Stimulated activated CD4-positive, alpha-beta T cell treated with anti-CD3 and anti-CD28 coated beads, Interleukin-1b, Interleukin-23, amount 100 ng/mL, for 48 hours (primary cell): Measurements from ENCODE around the gene FABP7.
"Not testable (repeated sequence)": the region's sequence is repeated elsewhere in the genome, so short reads cannot be mapped to it uniquely, and the experiment has no call there.

Experiments
- DNase-seq: peaks from one replicate; pipeline ENCODE4 v3.0.0-alpha.2; 2020

FABP7 gene

GRCh38 chr6:122779667-122780066, at the start of gene FABP7:
Gene FABP7, plus strand, starts transcription at chr6:122779716. Its CDS starts 79 bp downstream, at chr6:122779795.
- DNase-seq: no peak

- no peak for DNase-seq
Measured at GRCh38 chr6:122730334-122730733, 49.2 kb upstream of the FABP7 start.

- no peak for DNase-seq
Measured at GRCh38 chr6:122730775-122731386, 48.6 kb upstream of the FABP7 start.

- no peak for DNase-seq
Measured at GRCh38 chr6:122733259-122733658, 46.3 kb upstream of the FABP7 start.

- no peak for DNase-seq
Measured at GRCh38 chr6:122734529-122735395, 44.8 kb upstream of the FABP7 start.

GRCh38 chr6:122735582-122735981, 43.9 kb upstream of the FABP7 start:
- no peak for DNase-seq

- no peak for DNase-seq
Measured at GRCh38 chr6:122736163-122736562, 43.4 kb upstream of the FABP7 start.

- no peak for DNase-seq
Measured at GRCh38 chr6:122736616-122737015, 42.9 kb upstream of the FABP7 start.

- no peak for DNase-seq
Measured at GRCh38 chr6:122740091-122740490, 39.4 kb upstream of the FABP7 start.

GRCh38 chr6:122740936-122741335, 38.6 kb upstream of the FABP7 start:
- DNase-seq: no peak

GRCh38 chr6:122744247-122744646, 35.3 kb upstream of the FABP7 start:
- not testable (repeated sequence) for DNase-seq

- not testable (repeated sequence) for DNase-seq
Measured at GRCh38 chr6:122744856-122745255, 34.7 kb upstream of the FABP7 start.

- DNase-seq: no peak
Measured at GRCh38 chr6:122746688-122747087, 32.8 kb upstream of the FABP7 start.

- DNase-seq: no peak
Measured at GRCh38 chr6:122747573-122747972, 31.9 kb upstream of the FABP7 start.

GRCh38 chr6:122748945-122749344, 30.6 kb upstream of the FABP7 start:
- not testable (repeated sequence) for DNase-seq

GRCh38 chr6:122749451-122750050, 30.0 kb upstream of the FABP7 start:
- DNase-seq: no peak

GRCh38 chr6:122751326-122751725, 28.2 kb upstream of the FABP7 start:
- DNase-seq: no peak

- DNase-seq: no peak
Measured at GRCh38 chr6:122752459-122752858, 27.1 kb upstream of the FABP7 start.

- DNase-seq: no peak
Measured at GRCh38 chr6:122753000-122753687, 26.4 kb upstream of the FABP7 start.

- DNase-seq: no peak
Measured at GRCh38 chr6:122753688-122754056, 25.8 kb upstream of the FABP7 start.

GRCh38 chr6:122754191-122754731, 25.3 kb upstream of the FABP7 start:
- DNase-seq: no peak

- no peak for DNase-seq
Measured at GRCh38 chr6:122755901-122756300, 23.6 kb upstream of the FABP7 start.

GRCh38 chr6:122758927-122759334, 20.6 kb upstream of the FABP7 start:
- DNase-seq: no peak
